ENCODE data around the gene ADI1.

DNA sequence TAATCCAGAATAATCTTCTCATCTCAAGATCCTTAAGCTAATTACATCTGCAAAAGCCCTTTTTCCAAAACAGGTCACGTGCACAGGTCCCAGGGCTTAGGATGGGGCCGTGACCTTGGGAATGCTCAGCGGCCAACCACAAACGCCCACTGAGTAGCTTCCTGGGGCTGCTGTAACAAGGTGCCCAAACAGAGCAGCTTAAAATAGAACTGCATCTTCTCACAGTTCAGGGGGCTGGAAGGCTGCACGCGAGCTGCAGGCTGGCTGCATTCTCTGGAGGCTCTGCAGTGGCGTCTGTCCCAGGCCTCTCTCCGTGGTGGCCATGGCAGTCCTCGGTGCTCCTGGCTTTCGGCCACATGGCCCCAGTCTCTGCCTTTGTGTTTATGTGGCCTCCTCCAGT lies 31.9 kb downstream of the ADI1 start:
- TF ChIP-seq POLR2A (IDR thresholded peaks at IDR 0.05; ENCODE audit: control extremely low read depth in 1 of 2, low read depth in 2 of 2, low read length in 2 of 2) (no peak), BCL11A (IDR thresholded peaks at IDR 0.05; ENCODE audit: low read depth in 2 of 2, low read length in 2 of 2) (no peak), JUN (IDR thresholded peaks at IDR 0.05; ENCODE audit: low read depth, low read length) (no peak), EP300 (IDR thresholded peaks at IDR 0.05; ENCODE audit: borderline replicate concordance in 1 of 2, low read depth in 2 of 2, low read length in 2 of 2) (no peak), MAFK (IDR thresholded peaks at IDR 0.05; ENCODE audit: low read depth, low read length) (no peak)
- TF ChIP-seq, protein P1, sequence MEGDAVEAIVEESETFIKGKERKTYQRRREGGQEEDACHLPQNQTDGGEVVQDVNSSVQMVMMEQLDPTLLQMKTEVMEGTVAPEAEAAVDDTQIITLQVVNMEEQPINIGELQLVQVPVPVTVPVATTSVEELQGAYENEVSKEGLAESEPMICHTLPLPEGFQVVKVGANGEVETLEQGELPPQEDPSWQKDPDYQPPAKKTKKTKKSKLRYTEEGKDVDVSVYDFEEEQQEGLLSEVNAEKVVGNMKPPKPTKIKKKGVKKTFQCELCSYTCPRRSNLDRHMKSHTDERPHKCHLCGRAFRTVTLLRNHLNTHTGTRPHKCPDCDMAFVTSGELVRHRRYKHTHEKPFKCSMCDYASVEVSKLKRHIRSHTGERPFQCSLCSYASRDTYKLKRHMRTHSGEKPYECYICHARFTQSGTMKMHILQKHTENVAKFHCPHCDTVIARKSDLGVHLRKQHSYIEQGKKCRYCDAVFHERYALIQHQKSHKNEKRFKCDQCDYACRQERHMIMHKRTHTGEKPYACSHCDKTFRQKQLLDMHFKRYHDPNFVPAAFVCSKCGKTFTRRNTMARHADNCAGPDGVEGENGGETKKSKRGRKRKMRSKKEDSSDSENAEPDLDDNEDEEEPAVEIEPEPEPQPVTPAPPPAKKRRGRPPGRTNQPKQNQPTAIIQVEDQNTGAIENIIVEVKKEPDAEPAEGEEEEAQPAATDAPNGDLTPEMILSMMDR (IDR thresholded peaks at IDR 0.05; ENCODE audit: control extremely low read depth in 1 of 3, insufficient read depth in 1 of 3, low read depth in 1 of 3, low read length in 3 of 3), result no peak

Data from H1 (cell line).